Endodermal cell (in vitro differentiated cells): ENCODE data around the gene CNTNAP4. TPM values are rescaled to one million over a fixed set of nuclear protein-coding genes. Genes with fewer than 3 reads are reported as not detected.
A peak's percentile ranks its signal among the peaks of the same experiment; 100 is the strongest.

Experiments
- DNase-seq: peaks from one replicate; pipeline ENCODE4 v3.0.0-alpha.2; 2017
- H3K27ac ChIP-seq: 2 replicates; pipeline ENCODE4 v1.5.1; 2013; ENCODE audit warnings: mild to moderate bottlenecking, low read depth, low read length, moderate library complexity
- H3K27me3 ChIP-seq: 2 replicates; pipeline ENCODE4 v1.6.1; 2013; ENCODE audit warnings: mild to moderate bottlenecking, low read length, moderate library complexity; ENCODE audit not compliant: insufficient read depth, control insufficient read depth, poor library complexity, severe bottlenecking
- H3K36me3 ChIP-seq: 2 replicates; pipeline ENCODE4 v1.7.0; 2013; ENCODE audit warnings: mild to moderate bottlenecking, low read length, moderate library complexity; ENCODE audit not compliant: control insufficient read depth, insufficient read depth
- H3K4me1 ChIP-seq: one replicate; pipeline ENCODE4 v1.7.0; 2013; ENCODE audit warnings: low read length; ENCODE audit not compliant: control insufficient read depth, insufficient read depth
- H3K4me3 ChIP-seq: 2 replicates; pipeline ENCODE4 v1.5.1; 2013; ENCODE audit warnings: mild to moderate bottlenecking, low read length, moderate library complexity
- H3K9ac ChIP-seq: 2 replicates; pipeline ENCODE4 v1.6.1; 2013; ENCODE audit warnings: mild to moderate bottlenecking, low read length, moderate library complexity; ENCODE audit not compliant: poor library complexity, severe bottlenecking; ENCODE audit errors: extremely low read depth
- H3K9me3 ChIP-seq: 2 replicates; pipeline ENCODE4 v1.6.1; 2013; ENCODE audit warnings: mild to moderate bottlenecking, low read length, moderate library complexity; ENCODE audit not compliant: control insufficient read depth
- H3K27ac Mint-ChIP-seq: 2 replicates; pipeline ENCODE4 v1.8.0; 2020; ENCODE audit warnings: mixed read lengths
- H3K27me3 Mint-ChIP-seq: 2 replicates; pipeline ENCODE4 v1.8.0; 2021; ENCODE audit warnings: mild to moderate bottlenecking, mixed read lengths; ENCODE audit not compliant: insufficient read depth
- H3K36me3 Mint-ChIP-seq: 2 replicates; pipeline ENCODE4 v1.8.0; 2020; ENCODE audit warnings: low read depth, mixed read lengths
- H3K4me1 Mint-ChIP-seq: 2 replicates; pipeline ENCODE4 v1.8.0; 2020; ENCODE audit warnings: mixed read lengths
- H3K4me3 Mint-ChIP-seq: 2 replicates; pipeline ENCODE4 v1.8.0; 2020; ENCODE audit warnings: mild to moderate bottlenecking, moderate library complexity, mixed read lengths
- H3K9me3 Mint-ChIP-seq: 2 replicates; pipeline ENCODE4 v1.8.0; 2020; ENCODE audit warnings: mild to moderate bottlenecking, mixed read lengths
- WGBS, 2 experiments: methylation state at CpG; one replicate each; pipeline versions ENCODE4 v1.1.5 to v1.1.7; 2013; ENCODE audit warnings: missing lambda C conversion rate in 2 of 2, mixed read lengths in 1 of 2; ENCODE audit not compliant: insufficient coverage in 1 of 2, insufficient read length in 1 of 2; 5-methylcytosine and 5-hydroxymethylcytosine counted together
- total RNA-seq, 2 donors: library from RNA; stranded (reverse); fragmentation: NEBNext Ultra II Directional in 1 of 2; extraction: Animal tissue kit (Norgen Biotek cat#: 25700) in 1 of 2; gene quantifications; 2 replicates in 1 of 2; 3 replicates in 1 of 2; pipeline ENCODE4 v1.2.1, GENCODE V29; 2021
- TF ChIP-seq, protein P1 (sequence below): fragments of 200-600 bp; sonication (generic); conservative IDR thresholded peaks from 2 replicates; pipeline ENCODE4 v1.5.0; 2021; ENCODE audit warnings: antibody characterized with exemption, mild to moderate bottlenecking

CNTNAP4 gene
- total RNA-seq, 2 donors from 2014 or later = 0.24 to 0.55 TPM

DNA sequence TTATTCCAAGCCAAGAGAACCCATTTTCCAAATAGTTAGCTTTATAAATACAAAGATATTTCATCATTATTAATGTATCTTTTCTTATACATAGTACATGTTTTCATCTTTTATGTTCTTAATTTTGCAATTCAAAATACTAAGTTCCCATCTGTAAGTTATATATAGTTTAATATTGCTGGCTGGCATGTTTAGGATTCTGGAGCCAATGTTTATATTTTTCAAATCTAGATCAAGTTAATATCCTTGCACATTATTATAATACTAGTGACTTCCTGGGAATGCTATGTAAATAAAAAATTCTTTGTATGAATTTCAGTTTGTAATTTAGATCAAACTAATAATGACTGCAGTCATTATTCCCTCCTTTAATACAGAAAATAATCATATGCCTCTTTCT lies 189.7 kb downstream of the CNTNAP4 start:
- no peaks in the 10 kb centered on the region for H3K9me3 Mint-ChIP-seq
- Histone ChIP-seq H3K9ac (no peak overlapping the region), H3K36me3 (no peaks in the 10 kb centered on the region), H3K4me3 (no peak overlapping the region), H3K27ac (no peak overlapping the region), H3K27me3 (no peaks in the 10 kb centered on the region), H3K4me1 (no peaks in the 10 kb centered on the region), H3K9me3 (no peaks in the 10 kb centered on the region)
- H3K4me1 Mint-ChIP-seq = no peaks in the 10 kb centered on the region
- H3K27me3 Mint-ChIP-seq = peaks cover 81% of the 10 kb centered on the region
- H3K4me3 Mint-ChIP-seq = no peak overlapping the region
- no peaks in the 10 kb centered on the region for H3K36me3 Mint-ChIP-seq
- DNase-seq = no peak
- TF ChIP-seq, protein P1, sequence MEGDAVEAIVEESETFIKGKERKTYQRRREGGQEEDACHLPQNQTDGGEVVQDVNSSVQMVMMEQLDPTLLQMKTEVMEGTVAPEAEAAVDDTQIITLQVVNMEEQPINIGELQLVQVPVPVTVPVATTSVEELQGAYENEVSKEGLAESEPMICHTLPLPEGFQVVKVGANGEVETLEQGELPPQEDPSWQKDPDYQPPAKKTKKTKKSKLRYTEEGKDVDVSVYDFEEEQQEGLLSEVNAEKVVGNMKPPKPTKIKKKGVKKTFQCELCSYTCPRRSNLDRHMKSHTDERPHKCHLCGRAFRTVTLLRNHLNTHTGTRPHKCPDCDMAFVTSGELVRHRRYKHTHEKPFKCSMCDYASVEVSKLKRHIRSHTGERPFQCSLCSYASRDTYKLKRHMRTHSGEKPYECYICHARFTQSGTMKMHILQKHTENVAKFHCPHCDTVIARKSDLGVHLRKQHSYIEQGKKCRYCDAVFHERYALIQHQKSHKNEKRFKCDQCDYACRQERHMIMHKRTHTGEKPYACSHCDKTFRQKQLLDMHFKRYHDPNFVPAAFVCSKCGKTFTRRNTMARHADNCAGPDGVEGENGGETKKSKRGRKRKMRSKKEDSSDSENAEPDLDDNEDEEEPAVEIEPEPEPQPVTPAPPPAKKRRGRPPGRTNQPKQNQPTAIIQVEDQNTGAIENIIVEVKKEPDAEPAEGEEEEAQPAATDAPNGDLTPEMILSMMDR = no peak
- no peak overlapping the region for H3K27ac Mint-ChIP-seq

DNA sequence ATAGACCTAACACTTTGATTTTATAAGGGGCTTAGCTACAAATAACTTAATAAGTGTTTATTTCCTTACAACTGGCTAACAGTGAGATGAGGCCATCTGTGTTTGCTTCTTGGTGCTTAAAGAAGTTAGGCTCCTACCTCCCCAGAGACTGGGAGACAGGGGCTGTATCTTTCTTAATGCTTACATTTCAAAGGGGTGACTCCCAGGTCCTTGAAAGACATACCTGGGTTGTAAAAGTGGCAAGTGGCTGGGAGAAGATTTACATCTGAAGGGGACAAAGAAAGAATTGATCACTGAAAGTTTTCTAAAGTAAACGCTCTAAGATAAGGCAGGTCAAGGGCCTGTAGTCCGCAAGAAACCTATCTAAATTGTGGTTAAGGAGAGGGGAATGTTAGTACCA lies 196.8 kb downstream of the CNTNAP4 start:
- H3K4me1 ChIP-seq = no peaks in the 10 kb centered on the region
- peaks cover 15% of the 10 kb centered on the region for H3K27me3 ChIP-seq
- Mint-ChIP-seq H3K27me3 (peaks cover 94% of the 10 kb centered on the region), H3K9me3 (peaks cover 3% of the 10 kb centered on the region), H3K36me3 (no peaks in the 10 kb centered on the region), H3K27ac (no peak overlapping the region), H3K4me3 (no peak overlapping the region), H3K4me1 (peaks cover 9% of the 10 kb centered on the region)
- no peak overlapping the region for H3K9ac ChIP-seq
- H3K4me3 ChIP-seq = no peak overlapping the region
- peaks cover 5% of the 10 kb centered on the region for H3K9me3 ChIP-seq
- no peak overlapping the region for H3K27ac ChIP-seq
- TF ChIP-seq, protein P1 = no peak
- peak; percentile 58 for DNase-seq
- WGBS, 2 experiments = 34% methylated on average over 2 of the region's 2 CpGs; no CpG with 5 or more reads in 1 of the 2 experiments
- no peaks in the 10 kb centered on the region for H3K36me3 ChIP-seq

- H3K9ac ChIP-seq = no peak overlapping the region
- H3K9me3 Mint-ChIP-seq = no peaks in the 10 kb centered on the region
- TF ChIP-seq, protein P1 = no peak
- no peaks in the 10 kb centered on the region for H3K4me1 ChIP-seq
- H3K27ac Mint-ChIP-seq = no peak overlapping the region
- no peaks in the 10 kb centered on the region for H3K36me3 ChIP-seq
- H3K27me3 ChIP-seq = peaks cover 15% of the 10 kb centered on the region
- no peaks in the 10 kb centered on the region for H3K9me3 ChIP-seq
- no peaks in the 10 kb centered on the region for H3K36me3 Mint-ChIP-seq
- no peak overlapping the region for H3K4me3 ChIP-seq
- no peak overlapping the region for H3K27ac ChIP-seq
- no peak overlapping the region for H3K4me3 Mint-ChIP-seq
- DNase-seq = no peak
- peaks cover 16% of the 10 kb centered on the region for H3K4me1 Mint-ChIP-seq
- WGBS, 2 experiments = 80 to 98% methylated on average over 1 to 2 of the region's 4 CpGs
- H3K27me3 Mint-ChIP-seq = peaks cover 73% of the 10 kb centered on the region
Observed at GRCh38 chr16:76478105-76478504, 200.9 kb downstream of the CNTNAP4 start.
